Right atrium auricular region (tissue), 2 donors: ENCODE results near the gene IBA57. TPM values are rescaled to one million over a fixed set of nuclear protein-coding genes. Genes with fewer than 3 reads are reported as not detected.

Experiments used
- DNase-seq: peaks from one replicate; pipeline ENCODE4 v3.0.0-alpha.2; 2019; ENCODE audit warnings: low spot score
- H3K27ac ChIP-seq, 2 donors: fragments of 200-600 bp; sonication (generic); 1 replicate in 1 of 2; 2 replicates in 1 of 2; pipeline ENCODE4 v1.5.1; 2016 to 2019
- H3K27me3 ChIP-seq, 2 donors: fragments of 200-600 bp; sonication (generic); one replicate each; pipeline versions ENCODE4 v1.5.1 to v1.6.0; 2017 to 2019
- H3K36me3 ChIP-seq: fragments of 200-600 bp; sonication (generic); one replicate; pipeline ENCODE4 v1.5.1; 2016
- H3K4me1 ChIP-seq, 2 donors: fragments of 200-600 bp; sonication (generic); one replicate each; pipeline versions ENCODE4 v1.5.1 to v1.6.0; 2017 to 2019
- H3K4me3 ChIP-seq, 2 donors: fragments of 200-600 bp; sonication (generic); 1 replicate in 1 of 2; 2 replicates in 1 of 2; pipeline ENCODE4 v1.5.1; 2017 to 2019; ENCODE audit warnings: mild to moderate bottlenecking in 1 of 2, moderate library complexity in 1 of 2
- H3K9me3 ChIP-seq, 2 donors: fragments of 200-600 bp; sonication (generic); one replicate each; pipeline ENCODE4 v1.5.1; 2019
- total RNA-seq, 2 donors: library from RNA; depleted of rRNA; stranded (reverse); fragments of >200 nt; gene quantifications; one replicate each; pipeline ENCODE4 v1.1.0, GENCODE V29; 2016
- TF ChIP-seq, protein P1 (sequence below), 2 donors: fragments of 200-600 bp; sonication (generic); IDR thresholded peaks; one replicate each; pipeline ENCODE4 v1.5.1; 2019; ENCODE audit warnings: antibody characterized with exemption in 2 of 2

Gene IBA57
- total RNA-seq, 2 donors from 2014 or later = 6.7 to 7.1 TPM

DNA sequence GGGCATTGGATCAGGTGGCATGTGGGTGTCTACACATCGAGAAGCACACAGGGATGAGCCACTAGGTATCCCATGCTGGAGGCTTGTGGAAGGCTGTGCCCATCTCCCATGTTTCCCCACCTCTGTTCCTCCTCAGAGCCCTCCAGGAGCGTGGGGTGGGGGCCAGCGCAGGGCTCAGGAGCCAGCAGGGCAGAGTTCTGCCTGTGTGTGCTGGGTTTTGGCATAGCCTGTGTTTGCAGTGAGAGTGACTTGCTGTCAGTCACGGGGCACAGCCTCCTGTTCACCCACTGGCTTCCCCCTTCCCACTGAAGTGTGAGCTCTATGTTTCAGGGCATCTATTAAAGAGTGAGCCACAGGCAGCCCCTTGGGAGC is 10.4 kb downstream of the IBA57 start:
- no peak overlapping the region for H3K4me3 ChIP-seq
- H3K9me3 ChIP-seq = no peaks in the 10 kb centered on the region
- DNase-seq = no peak
- TF ChIP-seq, protein P1, sequence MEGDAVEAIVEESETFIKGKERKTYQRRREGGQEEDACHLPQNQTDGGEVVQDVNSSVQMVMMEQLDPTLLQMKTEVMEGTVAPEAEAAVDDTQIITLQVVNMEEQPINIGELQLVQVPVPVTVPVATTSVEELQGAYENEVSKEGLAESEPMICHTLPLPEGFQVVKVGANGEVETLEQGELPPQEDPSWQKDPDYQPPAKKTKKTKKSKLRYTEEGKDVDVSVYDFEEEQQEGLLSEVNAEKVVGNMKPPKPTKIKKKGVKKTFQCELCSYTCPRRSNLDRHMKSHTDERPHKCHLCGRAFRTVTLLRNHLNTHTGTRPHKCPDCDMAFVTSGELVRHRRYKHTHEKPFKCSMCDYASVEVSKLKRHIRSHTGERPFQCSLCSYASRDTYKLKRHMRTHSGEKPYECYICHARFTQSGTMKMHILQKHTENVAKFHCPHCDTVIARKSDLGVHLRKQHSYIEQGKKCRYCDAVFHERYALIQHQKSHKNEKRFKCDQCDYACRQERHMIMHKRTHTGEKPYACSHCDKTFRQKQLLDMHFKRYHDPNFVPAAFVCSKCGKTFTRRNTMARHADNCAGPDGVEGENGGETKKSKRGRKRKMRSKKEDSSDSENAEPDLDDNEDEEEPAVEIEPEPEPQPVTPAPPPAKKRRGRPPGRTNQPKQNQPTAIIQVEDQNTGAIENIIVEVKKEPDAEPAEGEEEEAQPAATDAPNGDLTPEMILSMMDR (IDR thresholded peaks at IDR 0.05) = no peak
- H3K36me3 ChIP-seq = peaks cover 18% of the 10 kb centered on the region
- H3K27me3 ChIP-seq = no peaks in the 10 kb centered on the region
- H3K4me1 ChIP-seq = peaks cover 0 to 3% of the 10 kb centered on the region in 2 donors
- H3K27ac ChIP-seq = no peak overlapping the region

DNA sequence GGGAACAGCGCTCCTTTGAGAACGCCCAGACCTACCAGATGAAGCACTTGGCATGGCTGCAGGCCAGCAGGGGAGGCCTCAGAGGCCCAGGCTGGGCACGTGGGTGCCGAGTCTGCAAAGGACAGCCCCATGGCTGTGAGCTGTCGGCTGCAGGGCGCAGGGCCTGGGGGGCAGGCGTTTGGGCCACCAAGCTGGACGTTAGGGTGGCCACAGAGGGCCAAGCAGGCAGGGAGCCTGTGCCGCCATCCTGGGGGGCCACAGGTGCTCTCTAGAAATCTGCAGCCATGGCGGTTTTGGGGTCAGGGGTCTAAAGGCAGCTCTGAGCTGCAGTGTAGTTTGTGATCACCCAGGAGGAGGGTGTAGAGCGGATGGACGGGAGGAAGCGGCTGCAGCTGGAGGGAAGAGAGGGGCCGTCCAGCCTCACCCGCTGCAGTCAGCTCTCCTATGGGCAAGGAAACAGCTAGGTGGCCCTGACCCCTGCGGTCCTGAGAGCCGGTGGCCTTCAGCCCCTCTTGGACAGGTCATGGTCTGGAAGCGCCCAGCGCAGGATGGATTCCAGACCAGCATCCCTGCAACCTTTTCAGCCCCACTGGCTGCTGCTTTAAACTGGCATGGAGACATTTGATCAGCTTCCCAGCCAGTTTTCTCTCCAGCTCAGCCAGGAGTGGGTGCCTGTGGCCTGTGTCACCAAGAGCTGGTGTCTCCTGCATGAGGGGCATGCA is 11.0 kb downstream of the IBA57 start:
- TF ChIP-seq, protein P1 (IDR thresholded peaks at IDR 0.05) = no peak
- Histone ChIP-seq H3K27me3 (no peaks in the 10 kb centered on the region), H3K4me3 (no peak overlapping the region), H3K4me1 (peaks cover 0 to 3% of the 10 kb centered on the region in 2 donors), H3K27ac (no peak overlapping the region), H3K36me3 (peaks cover 18% of the 10 kb centered on the region), H3K9me3 (no peaks in the 10 kb centered on the region)
- DNase-seq = no peak

DNA sequence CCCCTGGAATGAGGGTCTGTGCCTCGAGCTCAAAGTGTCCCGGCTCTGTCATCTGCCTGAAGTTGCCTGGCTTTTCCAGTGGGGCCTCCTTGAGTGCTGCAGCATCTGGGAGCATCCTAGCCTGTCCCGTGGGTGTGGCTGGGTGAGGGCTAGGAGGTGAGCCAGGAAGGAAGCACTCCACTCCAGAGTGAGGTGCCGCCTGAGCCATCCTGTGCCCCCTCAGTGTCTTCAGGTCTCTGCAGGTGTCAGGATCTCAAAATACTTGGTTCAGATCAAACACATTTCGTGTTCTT is 11.5 kb downstream of the IBA57 start:
- H3K4me1 ChIP-seq = peaks cover 0 to 3% of the 10 kb centered on the region in 2 donors
- H3K9me3 ChIP-seq = no peaks in the 10 kb centered on the region
- no peak overlapping the region for H3K4me3 ChIP-seq
- H3K27ac ChIP-seq = no peak overlapping the region
- H3K36me3 ChIP-seq = peaks cover 18% of the 10 kb centered on the region
- no peaks in the 10 kb centered on the region for H3K27me3 ChIP-seq
- TF ChIP-seq, protein P1 (IDR thresholded peaks at IDR 0.05) = no peak
- no peak for DNase-seq

DNA sequence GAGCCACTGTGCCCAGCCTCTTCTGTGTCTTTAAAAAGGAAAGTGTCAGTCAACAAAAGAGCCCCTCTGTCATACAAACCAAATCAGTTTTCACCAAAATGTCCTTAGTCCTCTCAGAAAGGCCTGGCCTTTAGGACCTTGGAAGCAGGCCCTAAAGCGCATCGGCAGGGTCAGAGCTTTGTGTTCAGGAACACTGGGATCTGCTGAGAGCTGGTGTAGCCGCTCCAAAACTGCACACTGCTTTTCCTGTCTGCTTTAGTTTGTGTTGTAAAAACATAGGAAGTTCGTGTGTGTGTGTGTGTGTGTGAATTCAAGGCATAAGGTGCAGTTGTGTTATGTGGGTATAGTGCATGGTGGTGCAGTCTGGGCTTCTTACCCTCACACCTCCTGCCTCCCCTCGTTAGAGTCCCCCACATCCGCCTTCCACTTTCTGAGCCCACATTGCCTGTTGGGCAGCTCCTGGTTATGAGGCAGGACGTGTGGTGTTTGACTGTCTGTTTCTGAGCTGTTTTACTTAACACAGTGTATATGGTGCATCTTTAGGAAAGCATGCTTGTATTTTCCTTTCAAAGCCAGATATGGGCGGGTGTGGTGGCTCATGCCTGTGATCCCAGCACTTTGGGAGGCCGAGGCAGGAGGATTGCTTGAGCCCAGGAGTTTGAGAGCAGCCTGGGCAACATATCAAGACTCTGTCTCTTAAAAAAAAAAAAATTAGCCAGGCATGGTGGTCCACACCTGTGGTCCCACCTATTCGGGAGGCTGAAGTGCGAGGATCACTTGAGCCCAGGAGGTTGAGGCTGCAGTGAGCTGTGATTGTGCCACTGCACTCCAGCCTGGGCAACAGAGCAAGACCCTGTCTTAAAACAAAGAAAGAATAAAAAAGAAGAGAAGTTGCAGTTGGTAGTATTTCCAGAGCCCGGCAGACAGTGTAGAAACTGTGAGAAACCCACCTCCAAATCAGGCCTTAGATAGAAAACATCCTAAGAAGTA is 12.4 kb downstream of the IBA57 start:
- Histone ChIP-seq H3K27ac (no peak overlapping the region), H3K9me3 (no peaks in the 10 kb centered on the region), H3K4me1 (peaks cover 0 to 3% of the 10 kb centered on the region in 2 donors), H3K4me3 (no peak overlapping the region), H3K27me3 (no peaks in the 10 kb centered on the region), H3K36me3 (peaks cover 18% of the 10 kb centered on the region)
- no peak for DNase-seq
- TF ChIP-seq, protein P1 (IDR thresholded peaks at IDR 0.05) = no peak

DNA sequence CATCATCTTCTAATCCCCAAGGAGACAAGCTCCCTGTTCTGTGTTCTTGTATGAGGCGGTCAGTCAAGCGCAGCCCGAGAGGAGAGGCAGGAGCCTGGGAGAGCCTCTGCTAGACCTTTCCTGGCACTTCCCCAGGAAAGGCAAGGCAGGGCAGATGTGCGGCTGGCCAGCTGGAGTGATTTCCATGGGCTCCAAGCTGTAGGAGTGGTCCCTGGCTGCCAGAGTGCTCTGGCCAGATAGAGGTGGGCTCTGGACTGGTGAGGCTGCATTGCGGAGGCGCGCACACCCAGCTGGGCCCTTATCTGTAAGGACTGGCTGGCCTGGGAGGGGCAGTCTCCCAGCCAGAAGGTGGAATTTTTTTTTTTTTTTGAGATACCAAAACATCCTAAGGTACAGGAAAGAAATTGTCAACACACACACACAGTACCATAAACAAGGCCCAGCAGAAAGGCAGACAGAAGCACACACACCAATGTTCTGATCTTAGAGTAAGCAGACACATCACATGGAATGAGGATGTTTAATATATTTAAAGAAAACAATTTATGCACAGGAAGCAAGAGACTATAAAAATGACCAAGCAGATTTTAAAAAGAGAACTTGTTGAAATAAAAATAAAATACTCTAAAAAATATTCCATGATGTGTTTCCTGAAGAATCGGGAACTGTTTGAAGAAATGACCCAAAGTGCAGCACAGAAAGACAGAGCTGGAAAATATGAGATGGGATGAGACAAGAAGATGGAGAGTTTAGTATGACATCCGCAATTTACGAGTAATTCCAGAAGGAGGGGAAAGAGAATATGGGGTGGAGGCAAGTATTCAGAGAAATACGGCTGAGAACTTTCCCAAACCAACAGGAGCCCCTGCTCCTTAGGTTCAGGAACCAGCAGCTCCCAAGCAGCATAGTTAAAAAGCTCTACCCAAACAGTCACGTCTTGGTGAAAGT is 13.4 kb downstream of the IBA57 start:
- Histone ChIP-seq H3K27ac (no peak overlapping the region), H3K4me1 (no peaks in the 10 kb centered on the region), H3K36me3 (peaks cover 18% of the 10 kb centered on the region), H3K4me3 (no peak overlapping the region), H3K9me3 (no peaks in the 10 kb centered on the region), H3K27me3 (no peaks in the 10 kb centered on the region)
- TF ChIP-seq, protein P1 (IDR thresholded peaks at IDR 0.05) = no peak
- DNase-seq = no peak
